Neural cell (in vitro differentiated cells): ENCODE data around the gene CIZ1. TPM values are rescaled to one million over a fixed set of nuclear protein-coding genes. Genes with fewer than 3 reads are reported as not detected.

Experiments used
- H2AFZ ChIP-seq: fragments of 200-600, 300-800 bp; sonication (generic), shearing (Covaris generic); 2 replicates; pipeline ENCODE4 v1.6.0; 2014; ENCODE audit warnings: low read depth, mild to moderate bottlenecking, antibody characterized with exemption, low read length, moderate library complexity
- H3F3A ChIP-seq: fragments of 200-600 bp; shearing (Covaris generic); 2 replicates; pipeline ENCODE4 v1.6.1; 2016; ENCODE audit warnings: mild to moderate bottlenecking, moderate library complexity, mixed read lengths, antibody characterized with exemption, low read length; ENCODE audit not compliant: insufficient read depth, poor library complexity, severe bottlenecking
- H3K27ac ChIP-seq: fragments of 200-600, 300-800 bp; sonication (generic), shearing (Covaris generic); 2 replicates; pipeline ENCODE4 v1.5.1; 2014; ENCODE audit warnings: mild to moderate bottlenecking, low read length, moderate library complexity
- H3K27me3 ChIP-seq: fragments of 300-800, 200-600 bp; sonication (generic), shearing (Covaris generic); 2 replicates; pipeline ENCODE4 v1.6.0; 2014; ENCODE audit warnings: mild to moderate bottlenecking, low read depth, low read length, moderate library complexity; ENCODE audit not compliant: insufficient read depth
- H3K36me3 ChIP-seq: fragments of 300-800, 200-600 bp; sonication (generic), shearing (Covaris generic); 2 replicates; pipeline ENCODE4 v1.5.1; 2014; ENCODE audit warnings: mild to moderate bottlenecking, antibody characterized with exemption, low read length, moderate library complexity; ENCODE audit not compliant: insufficient read depth
- H3K4me2 ChIP-seq: fragments of 300-800, 200-600 bp; sonication (generic), shearing (Covaris generic); 2 replicates; pipeline ENCODE4 v1.6.0; 2014; ENCODE audit warnings: mild to moderate bottlenecking, low read length
- H3K4me3 ChIP-seq: fragments of 300-800, 200-600 bp; sonication (generic), shearing (Covaris generic); 2 replicates; pipeline ENCODE4 v1.5.1; 2014; ENCODE audit warnings: mild to moderate bottlenecking, low read length, moderate library complexity
- H3K79me2 ChIP-seq: fragments of 200-600 bp; shearing (Covaris generic); replicated peaks from 2 replicates; pipeline ENCODE4 v1.6.0; 2014; ENCODE audit warnings: mild to moderate bottlenecking, low read length, moderate library complexity; ENCODE audit not compliant: insufficient read depth
- H3K9ac ChIP-seq: fragments of 300-800, 200-600 bp; sonication (generic), shearing (Covaris generic); 2 replicates; pipeline ENCODE4 v1.6.1; 2016; ENCODE audit warnings: mild to moderate bottlenecking, low read length, mixed read lengths
- H3K9me2 ChIP-seq: fragments of 200-600 bp; shearing (Covaris generic); 2 replicates; pipeline ENCODE4 v1.6.1; 2016; ENCODE audit warnings: mild to moderate bottlenecking, low read length, mixed read lengths; ENCODE audit not compliant: insufficient read depth
- H3K9me3 ChIP-seq: fragments of 200-600, 300-800 bp; sonication (generic), shearing (Covaris generic); 2 replicates; pipeline ENCODE4 v1.6.1; 2016; ENCODE audit warnings: mild to moderate bottlenecking, mixed run types, low read length, moderate library complexity, mixed read lengths
- H4K20me1 ChIP-seq: fragments of 200-600 bp; shearing (Covaris generic); 2 replicates; pipeline ENCODE4 v1.6.1; 2016; ENCODE audit warnings: mild to moderate bottlenecking, mixed run types; ENCODE audit not compliant: insufficient read depth
- CTCF ChIP-seq: fragments of 450-650 bp; IDR thresholded peaks from 2 replicates; pipeline ENCODE4 v1.5.1; 2014; ENCODE audit warnings: antibody characterized with exemption, mild to moderate bottlenecking, moderate library complexity; ENCODE audit not compliant: poor library complexity, severe bottlenecking
- EP300 ChIP-seq: fragments of 450-650 bp; conservative IDR thresholded peaks from 2 replicates; pipeline ENCODE4 v1.6.1; 2014; ENCODE audit warnings: antibody characterized with exemption, mild to moderate bottlenecking, moderate library complexity; ENCODE audit not compliant: poor library complexity, severe bottlenecking
- EZH2 ChIP-seq: fragments of 200-600, 300-800 bp; shearing (Covaris generic), sonication (generic); IDR thresholded peaks from 2 replicates; pipeline ENCODE4 v1.6.1; 2014; ENCODE audit warnings: antibody characterized with exemption, low read length, borderline replicate concordance, mild to moderate bottlenecking; ENCODE audit not compliant: insufficient read depth, poor library complexity, severe bottlenecking
- MXI1 ChIP-seq: fragments of 450-650 bp; conservative IDR thresholded peaks from 2 replicates; pipeline ENCODE4 v1.6.1; 2014; ENCODE audit warnings: antibody characterized with exemption, mild to moderate bottlenecking; ENCODE audit not compliant: poor library complexity, severe bottlenecking
- POLR2AphosphoS5 ChIP-seq: IDR thresholded peaks from 2 replicates; pipeline ENCODE4 v1.6.1; 2012
- RAD21 ChIP-seq: fragments of 450-650 bp; conservative IDR thresholded peaks from 2 replicates; pipeline ENCODE4 v1.6.1; 2014; ENCODE audit warnings: antibody characterized with exemption, mild to moderate bottlenecking, moderate library complexity
- REST ChIP-seq: IDR thresholded peaks from 2 replicates; pipeline ENCODE4 v1.6.1; 2012; ENCODE audit warnings: borderline replicate concordance
- SMC3 ChIP-seq: fragments of 450-650 bp; conservative IDR thresholded peaks from 2 replicates; pipeline ENCODE4 v1.6.1; 2014; ENCODE audit warnings: antibody characterized with exemption, mild to moderate bottlenecking, moderate library complexity; ENCODE audit not compliant: poor library complexity
- TAF1 ChIP-seq: IDR thresholded peaks from 2 replicates; pipeline ENCODE4 v1.6.1; 2012; ENCODE audit warnings: low read depth
- polyA plus RNA-seq: library from polyadenylated mRNA; depleted of rRNA; stranded (reverse); fragments of >200 nt; gene quantifications from 2 replicates; pipeline ENCODE4 v1.2.3, GENCODE V29; 2014

CIZ1 gene
- polyA plus RNA-seq, 1 donor from 2014 or later = 25.6 TPM

GRCh38 chr9:128155736-128156500, 35.5 kb downstream of the CIZ1 start:
- Histone ChIP-seq H4K20me1 (no peaks in the 10 kb centered on the region), H3K27me3 (no peaks in the 10 kb centered on the region), H3K4me3 (no peak overlapping the region), H3K9ac (no peak overlapping the region), H2AFZ (no peak overlapping the region), H3K79me2 (no peaks in the 10 kb centered on the region), H3F3A (no peaks in the 10 kb centered on the region), H3K9me3 (no peaks in the 10 kb centered on the region), H3K4me2 (no peak overlapping the region), H3K9me2 (no peaks in the 10 kb centered on the region), H3K36me3 (no peaks in the 10 kb centered on the region), H3K27ac (no peak overlapping the region)
- TF ChIP-seq MXI1 = no peak
- no peak for TF ChIP-seq CTCF
- no peak for TF ChIP-seq TAF1
- no peak for TF ChIP-seq SMC3
- no peak for TF ChIP-seq REST
- no peak for TF ChIP-seq EZH2
- no peak for TF ChIP-seq RAD21
- no peak for TF ChIP-seq EP300
- TF ChIP-seq POLR2AphosphoS5 = no peak

DNA sequence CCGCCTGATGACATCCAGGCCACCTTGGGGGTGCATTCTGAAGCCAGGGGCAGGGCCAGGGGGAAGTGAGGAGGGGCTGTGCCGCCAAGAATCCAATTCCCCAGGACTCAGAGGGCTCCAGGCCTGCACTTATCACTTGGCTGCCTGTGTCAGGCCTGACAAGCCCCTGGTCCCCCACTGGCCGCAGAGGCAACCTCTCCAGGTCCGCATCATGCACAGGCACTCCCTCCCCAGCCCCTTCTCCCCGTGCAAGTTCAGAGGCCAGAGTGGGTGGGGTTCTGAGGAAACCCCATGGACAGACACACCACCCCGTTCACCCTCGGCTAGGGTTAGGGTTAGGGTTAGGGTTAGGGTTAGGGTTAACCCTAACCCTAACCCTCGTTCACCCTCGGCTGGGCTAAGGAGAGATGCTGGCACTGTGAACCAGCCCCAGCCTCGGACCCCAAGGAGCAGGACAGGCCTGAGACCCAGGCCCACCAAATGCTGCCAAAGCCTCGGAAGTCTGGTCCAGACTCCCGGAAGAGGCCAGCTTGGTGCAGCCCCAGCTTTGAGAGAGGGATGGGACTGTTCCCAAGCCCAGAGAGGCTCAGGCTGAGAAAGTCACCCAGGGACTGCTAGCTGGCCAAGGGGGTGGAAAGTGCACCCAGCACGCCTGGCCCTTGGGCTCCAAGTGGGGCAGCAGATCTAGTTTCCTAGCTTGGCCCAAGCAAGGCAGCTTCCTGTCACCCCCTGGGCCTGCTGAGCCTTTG, 37.3 kb downstream of the CIZ1 start:
- no peak overlapping the region for H2AFZ ChIP-seq
- no peak overlapping the region for H3K4me3 ChIP-seq
- no peaks in the 10 kb centered on the region for H4K20me1 ChIP-seq
- no peaks in the 10 kb centered on the region for H3K79me2 ChIP-seq
- H3K9ac ChIP-seq = no peak overlapping the region
- no peaks in the 10 kb centered on the region for H3F3A ChIP-seq
- TF ChIP-seq TAF1 (no peak), POLR2AphosphoS5 (no peak), MXI1 (no peak), SMC3 (no peak), EP300 (no peak), EZH2 (no peak), CTCF (no peak), RAD21 (no peak), REST (no peak)
- no peak overlapping the region for H3K27ac ChIP-seq
- no peak overlapping the region for H3K4me2 ChIP-seq
- no peaks in the 10 kb centered on the region for H3K36me3 ChIP-seq
- no peaks in the 10 kb centered on the region for H3K9me3 ChIP-seq
- no peaks in the 10 kb centered on the region for H3K27me3 ChIP-seq
- no peaks in the 10 kb centered on the region for H3K9me2 ChIP-seq
